K562 (cell line): ENCODE results near the gene HEY2. TPM values are rescaled to one million over a fixed set of nuclear protein-coding genes. Genes with fewer than 3 reads are reported as not detected.

Experiments
- ATAC-seq: fragments of 200-7000 bp; cut with Tn5 transposase; 3 replicates; pipeline ENCODE4 v1.9.1; 2020; ENCODE audit warnings: moderate library complexity
- BruUV-seq: library from RNA; stranded (reverse); fragments of 400-500 nt; replicated peaks from 2 replicates; lab custom pipeline; 2021; lab: Mats Ljungman, UMichigan
- CTCF ChIA-PET: fragments of 300-600 bp; formaldehyde crosslinking; extraction: SDS; loops from one replicate; lab custom pipeline; 2021; ENCODE audit warnings: low intra/inter-chr PET ratio; lab: Yijun Ruan, JAX
- POLR2A ChIA-PET: fragments of 300-600, 350-650 bp; sonication (Branson Sonifier 250); formaldehyde crosslinking; extraction: SDS; loops from one replicate; lab custom pipeline; 2021; ENCODE audit warnings: antibody characterized with exemption, inconsistent platforms; lab: Yijun Ruan, JAX
- DNase-seq, 4 experiments: peaks; one replicate each; pipeline versions ENCODE4 v3.0.0 to v3.0.0-alpha.2; 2011 to 2018; ENCODE audit warnings: low spot score in 3 of 4, mixed read lengths in 3 of 4; ENCODE audit errors: extremely low read depth in 1 of 4
- FAIRE-seq: peaks from 2 replicates; lab custom pipeline; 2011; peaks lifted over from hg19 to GRCh38; lab: Jason Lieb, UNC
- H2AFZ ChIP-seq: 2 replicates; pipeline ENCODE4 v1.6.0; 2011; ENCODE audit warnings: low read depth, low read length, control low read depth, inconsistent platforms
- H3K27ac ChIP-seq: fragments of 200-600 bp; 3 replicates; pipeline ENCODE4 v1.8.0; 2011; ENCODE audit warnings: low read depth, mild to moderate bottlenecking, control low read depth, inconsistent platforms, low read length, moderate library complexity, mixed read lengths; ENCODE audit errors: extremely low read depth
- H3K27me3 ChIP-seq, 2 experiments: fragments of 300-600 bp in 1 of 2; 2 replicates in 1 of 2; 3 replicates in 1 of 2; pipeline versions ENCODE4 v1.6.0 to v1.8.0; 2011; ENCODE audit warnings: inconsistent platforms in 2 of 2, low read length in 2 of 2, mild to moderate bottlenecking in 1 of 2, mixed read lengths in 1 of 2, moderate library complexity in 1 of 2; ENCODE audit not compliant: control insufficient read depth in 2 of 2, insufficient read depth in 2 of 2
- H3K36me3 ChIP-seq: fragments of 300-600 bp; 3 replicates; pipeline ENCODE4 v1.8.0; 2011; ENCODE audit warnings: mild to moderate bottlenecking, low read length, inconsistent platforms; ENCODE audit not compliant: control insufficient read depth, insufficient read depth
- H3K4me1 ChIP-seq, 2 experiments: fragments of 200-600 bp in 1 of 2; replicated peaks in 1 of 2; 2 replicates in 1 of 2; 3 replicates in 1 of 2; pipeline versions ENCODE4 v1.5.1 to v1.8.0; 2011; ENCODE audit warnings: inconsistent platforms in 2 of 2, low read length in 2 of 2, mild to moderate bottlenecking in 1 of 2, mixed read lengths in 1 of 2, moderate library complexity in 1 of 2; ENCODE audit not compliant: control insufficient read depth in 2 of 2, insufficient read depth in 2 of 2
- H3K4me2 ChIP-seq: 2 replicates; pipeline ENCODE4 v1.6.1; 2011; ENCODE audit warnings: low read length, control low read depth, inconsistent platforms, mixed read lengths; ENCODE audit not compliant: insufficient read depth
- H3K4me3 ChIP-seq: fragments of 200-600 bp; sonication (generic), shearing (Covaris generic); 2 replicates; pipeline ENCODE4 v1.5.1; 2016; ENCODE audit warnings: control low read depth, inconsistent platforms
- H3K79me2 ChIP-seq: fragments of 200-600 bp; 3 replicates; pipeline ENCODE4 v1.8.0; 2011; ENCODE audit warnings: low read length, inconsistent platforms; ENCODE audit not compliant: control insufficient read depth, insufficient read depth
- H3K9ac ChIP-seq, 2 experiments: 2 replicates each; pipeline versions ENCODE4 v1.6.0 to v1.6.1; 2011; ENCODE audit warnings: low read depth in 2 of 2, low read length in 2 of 2, control low read depth in 1 of 2, inconsistent platforms in 1 of 2, mild to moderate bottlenecking in 1 of 2, mixed read lengths in 1 of 2; ENCODE audit not compliant: insufficient read depth in 1 of 2
- H3K9me1 ChIP-seq: one replicate; pipeline ENCODE4 v1.6.0; 2011; ENCODE audit warnings: inconsistent platforms, mild to moderate bottlenecking, low read length, moderate library complexity; ENCODE audit not compliant: control insufficient read depth, insufficient read depth
- H3K9me3 ChIP-seq: replicated peaks from 2 replicates; pipeline ENCODE4 v1.5.1; 2011; ENCODE audit warnings: low read depth, low read length, inconsistent platforms; ENCODE audit not compliant: control insufficient read depth, insufficient read depth
- H4K20me1 ChIP-seq: replicated peaks from 2 replicates; pipeline ENCODE4 v1.6.1; 2011; ENCODE audit warnings: low read length, inconsistent platforms, mixed read lengths; ENCODE audit not compliant: control insufficient read depth, insufficient read depth
- PTBP1 ChIP-seq: fragments of 200-400 bp; formaldehyde crosslinking; IDR thresholded peaks from 2 replicates; pipeline ENCODE4 v1.6.1; 2017; ENCODE audit warnings: low read depth, low read length
- ZNF347 ChIP-seq: fragments of 450-650 bp; formaldehyde crosslinking; IDR thresholded peaks from 2 replicates; pipeline ENCODE4 v1.4.0; 2020; ENCODE audit warnings: low read depth, mild to moderate bottlenecking, moderate library complexity
- ZNF436 ChIP-seq: fragments of 250-450, 450-650 bp; sonication (Bioruptor Pico); formaldehyde crosslinking; IDR thresholded peaks from 2 replicates; pipeline ENCODE4 v1.7.0; 2020; ENCODE audit warnings: mild to moderate bottlenecking
- in situ Hi-C: fragments of 300-500 bp; cut with MboI; formaldehyde crosslinking; loops from 4 replicates; pipeline ENCODE4 v1.15.0; 2018; ENCODE audit warnings: inconsistent platforms, mixed read lengths
- intact Hi-C: fragments of 100-400 bp; cut with micrococcal nuclease; formaldehyde crosslinking; loops from 2 replicates; pipeline ENCODE4 v1.14.2; 2022
- polyA plus RNA-seq, 8 experiments: library from polyadenylated mRNA; depleted of rRNA in 4 of 8; stranded (reverse) in 5 of 8; unstranded in 3 of 8; fragments of >200 nt; fragmentation: Nextera tagmentation in 2 of 8; fragmentation: Illumina TruSeq in 1 of 8; extraction: Ambion mirVana in 2 of 8; extraction: Trizol in 1 of 8; gene quantifications; 2 replicates each; pipeline versions ENCODE4 v1.2.1 to v1.2.3, GENCODE V29; 2011 to 2014; ENCODE audit warnings: inconsistent platforms in 1 of 8, missing spikeins in 1 of 8
- total RNA-seq, 7 experiments: library from RNA; depleted of rRNA in 6 of 7; stranded (reverse); fragments of >200 nt in 6 of 7; fragmentation: Illumina TruSeq in 2 of 7; extraction: Trizol in 2 of 7; gene quantifications; 2 replicates each; pipeline versions ENCODE4 v1.2.1 to v1.2.3, GENCODE V29; 2011 to 2021; ENCODE audit warnings: low replicate concordance in 1 of 7
- TF ChIP-seq, protein P1 (sequence below): fragments of 450-650 bp; IDR thresholded peaks from 2 replicates; pipeline ENCODE4 v1.6.1; 2017; ENCODE audit warnings: antibody characterized with exemption, mild to moderate bottlenecking

HEY2 gene
- total and polyA plus RNA-seq, 9 of the 15 experiments (the other 6 are each of a cell fraction or from before 2014, with no cell fraction given) = 0.03 to 0.07 (median 0.06) TPM; not detected in 5

DNA sequence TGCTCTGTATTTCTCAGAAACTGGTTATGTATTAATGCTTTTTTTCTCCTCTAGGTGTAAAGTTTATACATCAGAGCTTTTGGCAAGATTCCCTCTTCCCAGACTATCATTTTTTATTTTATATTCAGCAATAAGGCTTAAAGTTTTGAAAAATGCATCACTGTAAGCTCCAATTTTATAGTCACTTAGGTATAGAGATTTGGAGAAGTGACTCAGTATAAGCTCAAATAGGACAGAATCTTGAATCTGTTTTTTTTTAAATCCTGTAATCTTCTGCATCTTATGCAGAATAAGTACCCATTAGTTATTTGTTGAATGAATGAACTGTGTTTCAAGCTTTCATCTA, 42.4 kb downstream of the HEY2 start:
- no peak for DNase-seq
- POLR2A ChIA-PET = interaction anchor here (1.1 to 3.7 kb wide), 3 partner anchors 11 to 18 kb away, joined by 3 to 98 read pairs (median 6); no protein-coding TSS in a partner anchor
- Histone ChIP-seq H3K4me2 (peak overlapping the region; percentile 93), H3K4me1 (peaks cover 17 to 18% of the 10 kb centered on the region in 2 experiments), H2AFZ (peak overlapping the region; percentile 84; the same call in 1 of the 2 replicates), H3K9me3 (no peaks in the 10 kb centered on the region), H3K36me3 (peaks cover 7% of the 10 kb centered on the region; the same call in 2 of the 3 replicates), H3K4me3 (peak overlapping the region; percentile 82; the same call in 1 of the 2 replicates), H3K27ac (no peak overlapping the region), H4K20me1 (no peaks in the 10 kb centered on the region), H3K9ac (no peak overlapping the region; a peak in 1 of 4 replicates), H3K27me3 (no peaks in the 10 kb centered on the region), H3K9me1 (peaks cover 3% of the 10 kb centered on the region), H3K79me2 (peaks cover 31% of the 10 kb centered on the region)
- in situ Hi-C loops (no loop called here), intact Hi-C loops (no loop called here)
- no peak for FAIRE-seq
- CTCF ChIA-PET = interaction anchor here (1.0 kb wide), 1 partner anchor 165 kb away, joined by 9 read pairs; the partner anchor contains the start of gene HINT3
- no TSS peak for BruUV-seq
- ATAC-seq = no peak
- no peak for TF ChIP-seq PTBP1
- TF ChIP-seq ZNF347 (CRISPR knock-in tag) = no peak
- TF ChIP-seq, protein P1, sequence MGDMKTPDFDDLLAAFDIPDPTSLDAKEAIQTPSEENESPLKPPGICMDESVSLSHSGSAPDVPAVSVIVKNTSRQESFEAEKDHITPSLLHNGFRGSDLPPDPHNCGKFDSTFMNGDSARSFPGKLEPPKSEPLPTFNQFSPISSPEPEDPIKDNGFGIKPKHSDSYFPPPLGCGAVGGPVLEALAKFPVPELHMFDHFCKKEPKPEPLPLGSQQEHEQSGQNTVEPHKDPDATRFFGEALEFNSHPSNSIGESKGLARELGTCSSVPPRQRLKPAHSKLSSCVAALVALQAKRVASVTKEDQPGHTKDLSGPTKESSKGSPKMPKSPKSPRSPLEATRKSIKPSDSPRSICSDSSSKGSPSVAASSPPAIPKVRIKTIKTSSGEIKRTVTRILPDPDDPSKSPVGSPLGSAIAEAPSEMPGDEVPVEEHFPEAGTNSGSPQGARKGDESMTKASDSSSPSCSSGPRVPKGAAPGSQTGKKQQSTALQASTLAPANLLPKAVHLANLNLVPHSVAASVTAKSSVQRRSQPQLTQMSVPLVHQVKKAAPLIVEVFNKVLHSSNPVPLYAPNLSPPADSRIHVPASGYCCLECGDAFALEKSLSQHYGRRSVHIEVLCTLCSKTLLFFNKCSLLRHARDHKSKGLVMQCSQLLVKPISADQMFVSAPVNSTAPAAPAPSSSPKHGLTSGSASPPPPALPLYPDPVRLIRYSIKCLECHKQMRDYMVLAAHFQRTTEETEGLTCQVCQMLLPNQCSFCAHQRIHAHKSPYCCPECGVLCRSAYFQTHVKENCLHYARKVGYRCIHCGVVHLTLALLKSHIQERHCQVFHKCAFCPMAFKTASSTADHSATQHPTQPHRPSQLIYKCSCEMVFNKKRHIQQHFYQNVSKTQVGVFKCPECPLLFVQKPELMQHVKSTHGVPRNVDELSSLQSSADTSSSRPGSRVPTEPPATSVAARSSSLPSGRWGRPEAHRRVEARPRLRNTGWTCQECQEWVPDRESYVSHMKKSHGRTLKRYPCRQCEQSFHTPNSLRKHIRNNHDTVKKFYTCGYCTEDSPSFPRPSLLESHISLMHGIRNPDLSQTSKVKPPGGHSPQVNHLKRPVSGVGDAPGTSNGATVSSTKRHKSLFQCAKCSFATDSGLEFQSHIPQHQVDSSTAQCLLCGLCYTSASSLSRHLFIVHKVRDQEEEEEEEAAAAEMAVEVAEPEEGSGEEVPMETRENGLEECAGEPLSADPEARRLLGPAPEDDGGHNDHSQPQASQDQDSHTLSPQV = 0 out of 2 replicates have a peak, but pooled peaks have one; percentile 16
- no peak for TF ChIP-seq ZNF436 (CRISPR knock-in tag)
